ENCODE results near the gene ZNF100. TPM values are rescaled to one million over a fixed set of nuclear protein-coding genes. Genes with fewer than 3 reads are reported as not detected.
"Not testable (repeated sequence)": the region's sequence is repeated elsewhere in the genome, so short reads cannot be mapped to it uniquely, and the experiment has no call there.

ZNF100 gene
- total RNA-seq, 1 donor from 2014 or later: 9.8 TPM

DNA sequence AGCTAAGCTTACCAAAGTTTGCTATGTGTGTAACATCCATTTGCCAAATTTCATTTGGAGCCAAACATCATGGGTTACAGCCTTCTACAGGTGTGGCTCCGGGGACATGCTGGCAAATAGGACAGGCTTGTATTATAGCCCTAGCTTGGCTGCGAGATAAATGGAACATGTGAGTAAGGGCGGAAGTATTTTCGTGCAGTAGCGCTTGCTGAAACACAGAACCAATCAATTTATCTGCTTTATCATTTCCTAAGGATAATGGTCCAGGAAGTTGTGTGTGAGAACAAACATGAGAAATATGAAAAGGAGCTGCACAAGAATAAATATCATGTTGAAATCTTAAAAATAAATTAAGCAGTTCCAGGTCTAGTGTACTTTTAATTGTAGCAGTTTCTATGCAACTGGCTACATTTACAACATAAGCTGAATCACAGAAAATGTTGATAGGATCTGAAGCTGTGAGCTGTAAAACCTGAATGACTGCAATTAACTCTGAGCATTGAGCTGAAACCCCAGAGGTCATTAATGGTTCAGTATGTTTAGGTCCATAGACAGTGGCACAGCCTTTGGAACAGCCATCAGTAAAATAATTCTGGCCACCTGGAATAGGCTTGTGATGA, 22.2 kb upstream of the ZNF100 start:
- H3K4me1 Mint-ChIP-seq (ENCODE audit: low read depth, unreplicated experiment): no peaks in the 10 kb centered on the region
- no peaks in the 10 kb centered on the region for H3K36me3 Mint-ChIP-seq (ENCODE audit: low read depth, unreplicated experiment)
- Histone ChIP-seq H3K36me3 (ENCODE audit: insufficient read depth, low read length) (no peaks in the 10 kb centered on the region), H3K4me2 (ENCODE audit: low read length) (no peak overlapping the region), H3K79me2 (ENCODE audit: insufficient read depth, low read length) (no peaks in the 10 kb centered on the region), H2AFZ (ENCODE audit: low read depth, low read length) (no peak overlapping the region), H3K27ac (ENCODE audit: low read depth, low read length) (no peak overlapping the region), H3K9me3 (ENCODE audit: insufficient read depth, low read depth, low read length) (peaks cover 5% of the 10 kb centered on the region), H3K9ac (ENCODE audit: low read length) (no peak overlapping the region), H4K20me1 (ENCODE audit: insufficient read depth, low read length) (no peaks in the 10 kb centered on the region), H3K27me3 (ENCODE audit: insufficient read depth, low read length) (no peaks in the 10 kb centered on the region), H3K4me1 (ENCODE audit: insufficient read depth, low read length) (no peaks in the 10 kb centered on the region), H3K4me3 (ENCODE audit: insufficient read depth, low read depth, low read length) (no peak overlapping the region)
- no peaks in the 10 kb centered on the region for H3K27me3 Mint-ChIP-seq (ENCODE audit: low read depth, unreplicated experiment)
- DNase-seq (ENCODE audit: low read depth): no peak
- FAIRE-seq: no peak
- H3K9me3 Mint-ChIP-seq (ENCODE audit: unreplicated experiment): peaks cover 27% of the 10 kb centered on the region
- no peak overlapping the region for H3K27ac Mint-ChIP-seq (ENCODE audit: unreplicated experiment)
- TF ChIP-seq EZH2 (IDR thresholded peaks at IDR 0.05; ENCODE audit: insufficient read depth, low read length) (no peak), CTCF (IDR thresholded peaks at IDR 0.05; ENCODE audit: insufficient read depth, low read depth, low read length) (no peak)
- no peak overlapping the region for H3K4me3 Mint-ChIP-seq (ENCODE audit: unreplicated experiment)

GRCh38 chr19:21786936-21787335, 19.6 kb upstream of the ZNF100 start:
- H3K36me3 Mint-ChIP-seq (ENCODE audit: low read depth, unreplicated experiment): no peaks in the 10 kb centered on the region

DNA sequence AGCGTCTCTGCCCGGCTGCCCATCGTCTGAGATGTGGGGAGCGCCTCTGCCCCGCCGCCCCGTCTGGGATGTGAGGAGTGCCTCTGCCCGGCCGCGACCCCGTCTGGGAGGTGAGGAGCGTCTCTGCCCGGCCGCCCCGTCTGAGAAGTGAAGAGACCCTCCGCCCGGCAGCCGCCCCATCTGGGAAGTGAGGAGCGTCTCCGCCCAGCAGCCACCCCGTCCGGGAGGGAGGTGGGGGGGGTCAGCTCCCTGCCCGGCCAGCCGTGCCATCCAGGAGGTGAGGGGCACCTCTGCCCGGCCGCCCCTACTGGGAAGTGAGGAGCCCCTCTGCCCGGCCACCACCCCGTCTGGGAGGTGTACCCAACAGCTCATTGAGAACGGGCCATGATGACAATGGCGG, 8.4 kb upstream of the ZNF100 start:
- H3K4me1 ChIP-seq (ENCODE audit: insufficient read depth, low read length); H4K20me1 ChIP-seq (ENCODE audit: insufficient read depth, low read length); H3K4me2 ChIP-seq (ENCODE audit: low read length); H3K4me1 Mint-ChIP-seq (ENCODE audit: low read depth, unreplicated experiment); H3K27me3 ChIP-seq (ENCODE audit: insufficient read depth, low read length); H2AFZ ChIP-seq (ENCODE audit: low read depth, low read length); H3K27ac ChIP-seq (ENCODE audit: low read depth, low read length); H3K79me2 ChIP-seq (ENCODE audit: insufficient read depth, low read length); H3K36me3 ChIP-seq (ENCODE audit: insufficient read depth, low read length); H3K9ac ChIP-seq (ENCODE audit: low read length); H3K9me3 Mint-ChIP-seq (ENCODE audit: unreplicated experiment); DNase-seq (ENCODE audit: low read depth); H3K9me3 ChIP-seq (ENCODE audit: insufficient read depth, low read depth, low read length); H3K27me3 Mint-ChIP-seq (ENCODE audit: low read depth, unreplicated experiment); FAIRE-seq; H3K4me3 Mint-ChIP-seq (ENCODE audit: unreplicated experiment); H3K36me3 Mint-ChIP-seq (ENCODE audit: low read depth, unreplicated experiment); H3K4me3 ChIP-seq (ENCODE audit: insufficient read depth, low read depth, low read length); H3K27ac Mint-ChIP-seq (ENCODE audit: unreplicated experiment): not testable (repeated sequence)

More at GRCh38 chr19:21786936-21787335, 19.6 kb upstream of the ZNF100 start:
- Histone ChIP-seq H3K36me3 (ENCODE audit: insufficient read depth, low read length) (no peaks in the 10 kb centered on the region), H3K4me1 (ENCODE audit: insufficient read depth, low read length) (no peaks in the 10 kb centered on the region), H2AFZ (ENCODE audit: low read depth, low read length) (no peak overlapping the region), H3K9me3 (ENCODE audit: insufficient read depth, low read depth, low read length) (no peaks in the 10 kb centered on the region), H3K79me2 (ENCODE audit: insufficient read depth, low read length) (no peaks in the 10 kb centered on the region), H3K4me2 (ENCODE audit: low read length) (no peak overlapping the region), H3K9ac (ENCODE audit: low read length) (no peak overlapping the region), H3K4me3 (ENCODE audit: insufficient read depth, low read depth, low read length) (no peak overlapping the region), H4K20me1 (ENCODE audit: insufficient read depth, low read length) (no peaks in the 10 kb centered on the region), H3K27ac (ENCODE audit: low read depth, low read length) (no peak overlapping the region), H3K27me3 (ENCODE audit: insufficient read depth, low read length) (no peaks in the 10 kb centered on the region)
- DNase-seq (ENCODE audit: low read depth) (no peak), FAIRE-seq (no peak)
- Mint-ChIP-seq H3K4me1 (ENCODE audit: low read depth, unreplicated experiment) (no peaks in the 10 kb centered on the region), H3K4me3 (ENCODE audit: unreplicated experiment) (no peak overlapping the region), H3K27ac (ENCODE audit: unreplicated experiment) (no peak overlapping the region), H3K9me3 (ENCODE audit: unreplicated experiment) (peaks cover 16% of the 10 kb centered on the region), H3K27me3 (ENCODE audit: low read depth, unreplicated experiment) (no peaks in the 10 kb centered on the region)
- no peak for TF ChIP-seq CTCF (IDR thresholded peaks at IDR 0.05; ENCODE audit: insufficient read depth, low read depth, low read length)
- no peak for TF ChIP-seq EZH2 (IDR thresholded peaks at IDR 0.05; ENCODE audit: insufficient read depth, low read length)

DNA sequence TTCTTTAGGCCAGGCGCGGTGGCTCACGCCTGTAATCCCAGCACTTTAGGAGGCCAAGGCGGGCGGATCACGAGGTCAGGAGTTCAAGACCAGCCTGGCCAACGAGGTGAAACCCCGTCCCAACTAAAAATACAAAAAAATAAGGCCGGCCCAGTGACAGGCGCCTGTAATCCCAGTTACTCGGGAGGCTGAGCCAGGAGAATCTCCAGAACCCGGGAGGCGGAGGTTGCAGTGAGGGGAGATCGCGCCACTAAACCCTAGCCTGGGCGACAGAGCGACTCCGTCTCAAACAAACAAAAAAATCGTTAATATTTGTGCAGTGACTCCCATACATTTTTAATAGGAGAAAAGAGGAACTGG, 694 bp downstream of the ZNF100 start:
- Histone ChIP-seq H3K36me3 (ENCODE audit: insufficient read depth, low read length) (peaks cover 19% of the 10 kb centered on the region), H3K27ac (ENCODE audit: low read depth, low read length) (peak overlapping the region; percentile 79), H3K4me3 (ENCODE audit: insufficient read depth, low read depth, low read length) (peak overlapping the region; percentile 87), H3K9ac (ENCODE audit: low read length) (peak overlapping the region; percentile 93), H2AFZ (ENCODE audit: low read depth, low read length) (peak overlapping the region; percentile 99), H3K4me2 (ENCODE audit: low read length) (peak overlapping the region; percentile 92), H3K79me2 (ENCODE audit: insufficient read depth, low read length) (peaks cover 23% of the 10 kb centered on the region)
- H3K4me3 Mint-ChIP-seq (ENCODE audit: unreplicated experiment): peak overlapping the region; percentile 99
- H3K4me1 ChIP-seq (ENCODE audit: insufficient read depth, low read length); H4K20me1 ChIP-seq (ENCODE audit: insufficient read depth, low read length); H3K27me3 ChIP-seq (ENCODE audit: insufficient read depth, low read length); DNase-seq (ENCODE audit: low read depth); H3K9me3 ChIP-seq (ENCODE audit: insufficient read depth, low read depth, low read length); FAIRE-seq; H3K9me3 Mint-ChIP-seq (ENCODE audit: unreplicated experiment); H3K4me1 Mint-ChIP-seq (ENCODE audit: low read depth, unreplicated experiment); H3K27me3 Mint-ChIP-seq (ENCODE audit: low read depth, unreplicated experiment): not testable (repeated sequence)
- H3K27ac Mint-ChIP-seq (ENCODE audit: unreplicated experiment): peak overlapping the region; percentile 88
- peaks cover 20% of the 10 kb centered on the region for H3K36me3 Mint-ChIP-seq (ENCODE audit: low read depth, unreplicated experiment)
